SK-N-SH (cell line): ENCODE measurements around the gene KLHL22.

Experiments used
- GABPA ChIP-seq: IDR thresholded peaks from 2 replicates; pipeline ENCODE4 v1.4.0; 2012; ENCODE audit warnings: low read depth, mild to moderate bottlenecking
- RAD21 ChIP-seq: IDR thresholded peaks from 2 replicates; pipeline ENCODE4 v1.6.1; 2012; ENCODE audit warnings: mild to moderate bottlenecking, low read length
- SMC3 ChIP-seq: IDR thresholded peaks from 2 replicates; pipeline ENCODE4 v1.6.1; 2012; ENCODE audit warnings: low read depth, low read length, improper control_type of control experiment
- TF ChIP-seq, protein P1 (sequence below): fragments of 200-600 bp; sonication (generic); IDR thresholded peaks from 2 replicates; pipeline ENCODE4 v1.6.1; 2017; ENCODE audit warnings: antibody characterized with exemption, mild to moderate bottlenecking, moderate library complexity

DNA sequence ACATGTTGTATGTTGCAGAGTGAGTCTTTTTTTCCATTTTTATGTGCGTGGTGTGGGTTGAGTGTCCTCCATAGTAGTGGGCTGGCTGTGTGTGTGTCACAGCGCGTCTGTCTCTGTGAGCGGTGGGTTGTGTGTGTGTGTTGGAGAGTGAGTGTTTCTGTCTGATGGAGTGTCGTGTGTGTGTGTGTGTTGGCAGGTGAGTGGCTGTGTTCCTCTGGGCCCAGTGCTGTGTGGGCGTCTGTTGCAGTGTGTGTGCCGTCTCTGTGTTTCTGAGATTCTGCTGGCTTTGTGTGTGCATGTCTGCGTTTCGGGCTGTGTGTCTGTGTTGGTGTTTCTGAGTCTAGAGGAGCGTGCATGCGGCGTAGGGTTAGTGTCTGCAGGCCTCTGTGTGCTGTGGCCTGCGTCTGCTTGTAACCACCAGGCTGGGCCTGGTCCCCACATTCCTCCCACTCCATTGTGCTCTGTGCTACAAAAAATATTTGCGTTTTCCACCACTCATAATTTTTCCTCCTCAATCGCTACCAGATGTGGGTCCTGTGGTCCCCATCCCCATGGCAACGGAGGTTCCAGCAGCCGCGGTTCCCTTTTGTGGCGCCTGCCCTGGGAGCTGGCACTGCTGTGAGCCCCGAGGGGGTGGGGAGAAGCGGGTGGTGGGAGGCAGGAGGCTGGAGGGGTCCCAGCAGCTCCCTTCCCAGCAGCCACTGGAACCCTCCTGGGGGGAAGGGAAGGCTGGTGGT, 73.2 kb downstream of the KLHL22 start:
- TF ChIP-seq, protein P1, sequence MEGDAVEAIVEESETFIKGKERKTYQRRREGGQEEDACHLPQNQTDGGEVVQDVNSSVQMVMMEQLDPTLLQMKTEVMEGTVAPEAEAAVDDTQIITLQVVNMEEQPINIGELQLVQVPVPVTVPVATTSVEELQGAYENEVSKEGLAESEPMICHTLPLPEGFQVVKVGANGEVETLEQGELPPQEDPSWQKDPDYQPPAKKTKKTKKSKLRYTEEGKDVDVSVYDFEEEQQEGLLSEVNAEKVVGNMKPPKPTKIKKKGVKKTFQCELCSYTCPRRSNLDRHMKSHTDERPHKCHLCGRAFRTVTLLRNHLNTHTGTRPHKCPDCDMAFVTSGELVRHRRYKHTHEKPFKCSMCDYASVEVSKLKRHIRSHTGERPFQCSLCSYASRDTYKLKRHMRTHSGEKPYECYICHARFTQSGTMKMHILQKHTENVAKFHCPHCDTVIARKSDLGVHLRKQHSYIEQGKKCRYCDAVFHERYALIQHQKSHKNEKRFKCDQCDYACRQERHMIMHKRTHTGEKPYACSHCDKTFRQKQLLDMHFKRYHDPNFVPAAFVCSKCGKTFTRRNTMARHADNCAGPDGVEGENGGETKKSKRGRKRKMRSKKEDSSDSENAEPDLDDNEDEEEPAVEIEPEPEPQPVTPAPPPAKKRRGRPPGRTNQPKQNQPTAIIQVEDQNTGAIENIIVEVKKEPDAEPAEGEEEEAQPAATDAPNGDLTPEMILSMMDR = no peak
- TF ChIP-seq GABPA = no peak
- TF ChIP-seq RAD21 = no peak
- no peak for TF ChIP-seq SMC3
